Fibroblast of skin of back (primary cell): ENCODE measurements around the gene DDO.

ENCODE experiments used
- DNase-seq: peaks from one replicate; pipeline ENCODE4 v3.0.0-alpha.2; 2013

DDO gene

GRCh38 chr6:110419028-110419739 is 3.8 kb upstream of the DDO start:
- no peak for DNase-seq

DNA sequence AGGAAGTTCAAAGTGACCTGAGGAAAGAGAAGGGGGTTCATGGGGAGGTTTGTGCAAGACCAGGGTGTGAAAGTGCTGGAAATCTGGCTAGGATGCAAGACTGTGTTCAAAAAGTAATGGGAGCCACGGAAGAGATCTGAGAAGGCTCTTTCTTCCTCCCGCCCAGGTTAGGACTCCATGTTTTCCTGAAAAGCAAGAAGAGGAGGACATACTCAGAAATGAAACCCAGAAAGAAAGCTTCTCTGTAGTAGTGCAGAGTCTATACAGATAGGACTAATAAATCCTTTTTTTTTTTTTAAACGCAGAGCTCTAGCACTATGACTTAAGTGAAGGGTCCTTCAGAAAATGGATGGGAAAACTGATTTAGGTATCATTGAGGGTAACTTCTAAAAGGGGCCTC is 3.2 kb upstream of the DDO start:
- DNase-seq = no peak

GRCh38 chr6:110414669-110415068 is 706 bp downstream of the DDO start:
- DNase-seq = no peak

GRCh38 chr6:110412360-110412759 is 3.0 kb downstream of the DDO start:
- DNase-seq = peak; percentile 45

GRCh38 chr6:110410511-110410910 is 4.9 kb downstream of the DDO start:
- DNase-seq = no peak

DNA sequence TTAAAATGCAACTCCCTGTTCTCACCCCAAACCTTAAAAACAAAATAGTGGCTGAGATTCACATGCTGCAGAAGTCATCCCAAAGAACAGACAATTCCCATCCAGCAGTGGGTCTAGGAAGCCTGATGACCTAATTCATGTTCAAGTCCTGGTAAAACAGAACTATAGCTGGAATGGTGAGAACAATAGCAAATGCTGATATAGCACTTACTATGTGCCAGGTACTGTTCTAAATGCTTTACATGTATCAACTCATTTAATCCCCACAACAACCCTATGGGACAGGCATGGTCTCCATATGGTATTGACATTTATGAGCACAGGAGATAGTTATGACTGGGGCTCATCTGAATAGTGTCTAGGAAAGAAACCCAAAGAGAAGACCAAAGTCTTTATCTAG is 5.6 kb downstream of the DDO start:
- DNase-seq = no peak

GRCh38 chr6:110408901-110409300 is 6.5 kb downstream of the DDO start:
- DNase-seq = no peak

GRCh38 chr6:110404607-110405006 is 10.8 kb downstream of the DDO start:
- no peak for DNase-seq

DNA sequence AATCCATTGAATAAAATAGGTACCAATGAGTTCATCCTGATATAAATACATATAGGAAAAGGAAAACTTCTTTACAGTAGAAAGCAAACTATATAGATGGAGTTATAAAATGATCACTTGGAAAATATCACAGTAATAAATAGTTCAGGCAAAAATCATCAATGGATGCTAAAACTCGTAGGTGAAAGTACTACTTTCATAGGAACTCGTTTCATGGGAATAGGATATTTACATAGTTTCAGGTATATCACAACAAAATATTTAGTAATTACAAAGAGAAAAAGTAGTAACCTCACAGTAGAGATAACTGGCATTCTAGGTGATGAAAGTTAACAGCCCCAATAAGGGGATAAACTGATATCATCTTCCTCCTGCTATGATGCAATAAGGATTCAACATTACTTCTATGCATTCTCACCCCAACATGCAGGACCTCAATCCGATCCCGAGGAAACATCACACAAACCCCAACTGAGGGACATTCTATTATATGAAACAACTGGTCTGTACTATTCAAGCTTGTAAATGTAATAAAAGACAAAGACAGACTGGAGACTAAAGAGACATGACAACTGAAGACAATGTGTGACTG is 13.7 kb downstream of the DDO start:
- DNase-seq = no peak

DNA sequence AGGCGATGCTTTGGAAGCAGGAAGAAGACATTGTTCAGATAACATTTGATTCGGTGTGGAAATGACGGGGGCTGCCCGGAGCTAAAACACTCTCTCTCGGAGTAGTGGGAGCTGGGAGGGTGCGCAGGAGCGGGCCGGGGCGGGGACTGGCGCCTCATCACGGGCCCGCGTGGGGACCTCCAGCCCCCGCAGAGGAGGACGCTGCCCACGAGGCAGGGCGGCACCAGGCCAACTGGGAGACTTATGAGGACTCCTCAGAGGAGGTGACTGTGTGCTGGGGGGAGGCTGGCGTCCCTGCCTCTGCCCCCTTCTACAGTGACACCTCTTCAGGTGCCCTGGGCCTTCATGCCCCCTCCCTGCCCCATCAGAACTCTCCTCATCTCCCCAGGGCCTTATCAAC is 15.2 kb downstream of the DDO start:
- no peak for DNase-seq

GRCh38 chr6:110399219-110400071 is 15.9 kb downstream of the DDO start:
- no peak for DNase-seq

DNA sequence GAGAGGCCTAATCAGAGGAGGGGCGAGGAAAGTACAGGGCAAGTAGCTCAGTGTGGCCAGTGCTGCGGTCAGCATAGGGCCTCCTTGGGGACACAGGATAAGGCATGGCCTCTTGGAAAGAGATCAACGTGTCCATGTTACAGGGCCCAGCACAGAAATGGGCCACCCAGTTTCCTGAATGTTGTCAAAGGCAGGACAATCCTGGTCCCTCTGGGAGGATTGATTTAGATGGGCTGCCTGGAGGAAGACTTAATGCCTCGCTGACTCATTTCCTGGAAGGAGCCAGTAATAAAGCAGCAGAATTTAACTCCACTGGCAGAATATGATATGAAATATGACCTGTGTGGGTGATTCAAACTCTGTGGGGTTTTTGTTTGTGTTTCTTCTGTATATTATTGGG is 16.6 kb downstream of the DDO start:
- peak; percentile 57 for DNase-seq

DNA sequence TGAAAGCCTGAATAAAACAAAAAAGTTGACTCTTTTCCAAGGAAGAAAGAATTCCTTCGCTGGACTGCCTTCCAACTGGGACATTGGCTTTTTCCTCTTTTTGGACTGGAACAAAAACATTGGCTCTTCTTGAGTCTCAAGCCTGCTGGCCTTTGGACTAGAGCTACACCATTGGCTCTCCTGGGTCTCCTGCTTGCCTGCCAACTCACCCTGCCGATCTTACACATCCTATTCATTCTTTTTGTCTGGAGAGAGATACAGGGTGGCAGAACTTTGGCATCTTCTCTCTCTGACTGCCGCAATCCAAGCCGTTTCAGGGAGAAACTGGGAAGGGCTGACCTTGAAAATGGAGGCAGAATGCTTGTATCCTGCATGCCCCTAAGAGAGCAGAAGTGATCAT is 20.2 kb downstream of the DDO start:
- no peak for DNase-seq

- no peak for DNase-seq
Observed at GRCh38 chr6:110394409-110394808, 21.0 kb downstream of the DDO start.

- DNase-seq = no peak
Observed at GRCh38 chr6:110392727-110393126, 22.6 kb downstream of the DDO start.

- no peak for DNase-seq
Observed at GRCh38 chr6:110390404-110390803, 25.0 kb downstream of the DDO start.

DNA sequence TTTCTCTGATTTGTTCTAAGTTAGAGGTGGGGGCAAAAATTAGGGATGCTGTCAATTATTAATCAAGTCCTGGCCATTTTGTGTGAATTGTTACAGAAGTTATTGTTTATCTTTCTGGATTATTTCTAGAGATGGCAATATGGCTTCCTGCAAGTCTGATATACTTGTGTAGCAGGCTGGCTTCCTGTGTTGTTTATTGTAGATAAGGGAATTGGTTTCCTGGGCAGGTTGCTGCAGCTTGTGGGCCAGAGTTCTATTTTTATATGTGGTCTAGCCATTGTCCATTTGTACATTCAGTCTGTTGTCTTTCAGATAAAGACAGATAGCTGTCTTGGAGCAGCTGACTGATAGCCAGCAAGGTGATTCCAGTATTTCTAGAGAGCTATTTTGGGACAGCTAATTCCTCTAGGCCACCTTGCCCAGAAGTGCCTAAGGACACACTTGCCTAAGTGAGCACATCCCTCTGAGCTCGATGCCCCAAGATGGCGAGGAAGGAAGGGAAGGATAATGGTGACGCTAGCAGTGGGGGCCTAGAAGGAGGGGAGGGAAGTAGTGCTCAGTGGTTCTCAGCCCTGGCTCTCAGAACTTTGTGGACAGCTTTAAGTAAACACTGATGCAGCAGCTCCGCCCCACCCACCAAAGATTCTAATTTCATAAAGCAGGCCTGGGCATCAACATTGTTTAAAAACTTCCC is 25.5 kb downstream of the DDO start:
- DNase-seq = no peak

- no peak for DNase-seq
Observed at GRCh38 chr6:110387986-110388385, 27.4 kb downstream of the DDO start.

DNA sequence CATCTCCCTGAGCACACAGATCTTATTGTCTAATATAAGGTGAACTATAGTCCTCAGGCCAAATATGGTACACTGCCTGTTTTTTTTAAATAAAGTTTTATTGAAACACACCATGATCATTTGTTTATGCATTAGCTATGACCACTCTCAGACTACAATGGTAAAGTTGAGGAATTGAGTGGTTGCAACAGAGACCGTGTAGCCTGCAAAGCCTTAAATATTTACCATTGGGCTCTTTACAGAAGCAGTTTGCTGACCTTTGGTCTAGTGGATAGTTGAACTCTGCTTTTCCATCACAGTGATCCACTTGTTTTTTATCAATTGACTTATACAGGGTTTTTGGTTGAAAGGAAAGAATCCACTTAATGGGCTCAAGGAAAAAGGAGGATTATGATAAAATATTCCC is 29.9 kb downstream of the DDO start:
- no peak for DNase-seq

DNA sequence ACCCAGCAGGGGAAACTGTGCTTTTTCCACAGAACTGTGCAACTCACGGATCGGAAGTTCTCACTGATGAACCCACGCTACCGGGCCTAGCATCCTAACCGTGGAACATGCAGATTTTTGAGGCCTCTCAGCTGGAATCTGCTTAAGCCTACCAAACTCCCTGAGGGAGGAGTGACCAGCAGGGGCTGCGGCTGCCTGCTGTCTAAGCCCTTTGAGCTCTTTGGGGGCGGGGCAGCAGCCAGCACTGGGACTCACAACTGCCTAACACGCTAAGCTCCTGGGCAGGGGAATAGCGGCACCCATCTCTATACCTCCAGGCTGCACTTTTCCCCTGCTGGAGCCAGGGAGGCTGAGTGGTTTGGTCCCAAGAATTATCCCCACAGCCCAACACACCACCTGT is 36.8 kb downstream of the DDO start:
- DNase-seq = no peak

DNA sequence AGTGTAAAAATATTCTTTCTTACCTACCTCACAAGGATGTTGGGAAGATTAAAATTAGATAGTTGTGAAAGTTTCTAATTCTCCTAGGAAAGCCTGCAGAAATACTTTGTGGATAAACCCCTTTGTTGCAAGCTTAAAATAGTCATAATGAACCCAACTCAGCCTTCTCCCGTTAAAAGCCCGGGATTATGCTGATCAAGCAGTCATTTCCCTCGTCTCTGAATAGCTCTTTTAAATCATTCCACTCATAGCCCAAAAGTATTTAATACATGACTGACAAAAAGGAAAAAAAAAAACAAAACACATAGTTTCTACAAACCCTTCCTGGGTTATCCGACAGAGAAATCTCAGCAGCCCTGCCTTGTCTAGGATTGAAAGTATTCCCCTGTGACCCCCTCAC is 46.3 kb downstream of the DDO start:
- DNase-seq = no peak

- DNase-seq = no peak
Observed at GRCh38 chr6:110368284-110368683, 47.1 kb downstream of the DDO start.

- DNase-seq = no peak
Observed at GRCh38 chr6:110367825-110368224, 47.5 kb downstream of the DDO start.
